IMR-90 (cell line): ENCODE data around the gene SGMS1. TPM values are rescaled to one million over a fixed set of nuclear protein-coding genes. Genes with fewer than 3 reads are reported as not detected.

Source experiments
- ATAC-seq: fragments of 200-7000 bp; cut with Tn5 transposase; 2 replicates; pipeline ENCODE4 v1.9.1; 2020; ENCODE audit warnings: low read depth, mild to moderate bottlenecking, moderate library complexity
- BruUV-seq: library from RNA; stranded (reverse); fragments of 400-500 nt; replicated peaks from 2 replicates; lab custom pipeline; 2021; lab: Mats Ljungman, UMichigan
- CTCF ChIA-PET: fragments of 300-600 bp; formaldehyde crosslinking; extraction: SDS; loops from one replicate; lab custom pipeline; 2021; ENCODE audit warnings: antibody characterized with exemption; lab: Yijun Ruan, JAX
- POLR2A ChIA-PET: fragments of 300-600 bp; sonication (Branson Sonifier 250); formaldehyde crosslinking; loops from one replicate; lab custom pipeline; 2022; ENCODE audit warnings: antibody characterized with exemption; ENCODE audit not compliant: unreplicated experiment; lab: Charles Lee
- DNase-seq: peaks from one replicate; pipeline ENCODE4 v3.0.0; 2013
- H2AFZ ChIP-seq: replicated peaks from 2 replicates; pipeline ENCODE3; 2013; ENCODE audit warnings: low read length, mild to moderate bottlenecking; ENCODE audit not compliant: poor library complexity
- H2AK5ac ChIP-seq: 2 replicates; pipeline ENCODE4 v1.6.1; 2013; ENCODE audit warnings: low read depth, low read length, inconsistent platforms
- H2AK9ac ChIP-seq: replicated peaks from 2 replicates; pipeline ENCODE3; 2013; ENCODE audit warnings: mild to moderate bottlenecking, low read depth, low read length, moderate library complexity; ENCODE audit not compliant: poor library complexity
- H2BK120ac ChIP-seq: 2 replicates; pipeline ENCODE4 v1.6.1; 2013; ENCODE audit warnings: low read depth, low read length, inconsistent platforms
- H2BK15ac ChIP-seq: 3 replicates; pipeline ENCODE4 v1.6.1; 2013; ENCODE audit warnings: low read depth, low read length, inconsistent platforms
- H2BK20ac ChIP-seq: 2 replicates; pipeline ENCODE4 v1.6.1; 2013; ENCODE audit warnings: low read depth, mild to moderate bottlenecking, inconsistent platforms, low read length, moderate library complexity
- H2BK5ac ChIP-seq: 2 replicates; pipeline ENCODE4 v1.6.1; 2013; ENCODE audit warnings: mild to moderate bottlenecking, low read depth, low read length, inconsistent platforms; ENCODE audit not compliant: poor library complexity, severe bottlenecking
- H3K14ac ChIP-seq: replicated peaks from 2 replicates; pipeline ENCODE4 v1.6.1; 2013; ENCODE audit warnings: low read depth, low read length, inconsistent platforms
- H3K18ac ChIP-seq: 2 replicates; pipeline ENCODE4 v1.6.1; 2013; ENCODE audit warnings: low read depth, low read length, control low read depth
- H3K23ac ChIP-seq: 2 replicates; pipeline ENCODE4 v1.6.1; 2013; ENCODE audit warnings: low read depth, low read length, inconsistent platforms
- H3K27ac ChIP-seq: 2 replicates; pipeline ENCODE4 v1.5.1; 2013; ENCODE audit warnings: mild to moderate bottlenecking, control low read depth, low read length; ENCODE audit not compliant: insufficient read depth
- H3K27me3 ChIP-seq: 2 replicates; pipeline ENCODE4 v1.6.1; 2013; ENCODE audit warnings: low read length; ENCODE audit not compliant: control insufficient read depth, insufficient read depth
- H3K36me3 ChIP-seq: 2 replicates; pipeline ENCODE4 v1.6.1; 2013; ENCODE audit warnings: low read length, mixed read lengths; ENCODE audit not compliant: control insufficient read depth, insufficient read depth
- H3K4ac ChIP-seq: 2 replicates; pipeline ENCODE4 v1.6.1; 2013; ENCODE audit warnings: low read depth, low read length, inconsistent platforms
- H3K4me1 ChIP-seq: 2 replicates; pipeline ENCODE4 v1.6.1; 2013; ENCODE audit warnings: low read length, mixed read lengths; ENCODE audit not compliant: control insufficient read depth, insufficient read depth
- H3K4me2 ChIP-seq: 2 replicates; pipeline ENCODE4 v1.6.1; 2013; ENCODE audit warnings: low read depth, mild to moderate bottlenecking, control low read depth, low read length, moderate library complexity
- H3K4me3 ChIP-seq: 2 replicates; pipeline ENCODE4 v1.5.1; 2013; ENCODE audit warnings: low read depth, mild to moderate bottlenecking, control low read depth, low read length, moderate library complexity; ENCODE audit not compliant: insufficient read depth
- H3K56ac ChIP-seq: 2 replicates; pipeline ENCODE4 v1.6.1; 2013; ENCODE audit warnings: low read length, inconsistent platforms; ENCODE audit not compliant: insufficient read depth; ENCODE audit errors: extremely low read depth
- H3K79me1 ChIP-seq, 2 experiments: 2 replicates each; pipeline ENCODE4 v1.6.1; 2013; ENCODE audit warnings: low read length in 2 of 2, inconsistent platforms in 1 of 2, low read depth in 1 of 2
- H3K9ac ChIP-seq: 2 replicates; pipeline ENCODE4 v1.6.1; 2013; ENCODE audit warnings: low read depth, low read length, control low read depth
- H3K9me1 ChIP-seq: 2 replicates; pipeline ENCODE4 v1.6.1; 2013; ENCODE audit warnings: low read length, inconsistent platforms; ENCODE audit not compliant: insufficient read depth
- H3K9me3 ChIP-seq: 2 replicates; pipeline ENCODE4 v1.6.1; 2013; ENCODE audit warnings: low read length; ENCODE audit not compliant: control insufficient read depth, insufficient read depth
- H4K20me1 ChIP-seq: 2 replicates; pipeline ENCODE4 v1.6.1; 2013; ENCODE audit warnings: low read length, inconsistent platforms; ENCODE audit not compliant: insufficient read depth
- H4K5ac ChIP-seq: 2 replicates; pipeline ENCODE4 v1.6.1; 2013; ENCODE audit warnings: mild to moderate bottlenecking, low read depth, low read length, control low read depth
- H4K8ac ChIP-seq, 2 experiments: 2 replicates each; pipeline ENCODE4 v1.6.1; 2013; ENCODE audit warnings: low read depth in 2 of 2, low read length in 2 of 2, control low read depth in 1 of 2, inconsistent platforms in 1 of 2
- H4K91ac ChIP-seq: 2 replicates; pipeline ENCODE4 v1.6.1; 2013; ENCODE audit warnings: low read depth, low read length, inconsistent platforms; ENCODE audit not compliant: insufficient read depth
- BHLHE40 ChIP-seq: fragments of 150-350 bp; IDR thresholded peaks from 2 replicates; pipeline ENCODE4 v1.6.1; 2016; ENCODE audit warnings: mild to moderate bottlenecking, low read depth, low read length
- CEBPB ChIP-seq: IDR thresholded peaks from 2 replicates; pipeline ENCODE4 v1.6.1; 2012; ENCODE audit warnings: low read depth, low read length, improper control_type of control experiment
- CHD1 ChIP-seq: IDR thresholded peaks from 2 replicates; pipeline ENCODE4 v1.6.1; 2012; ENCODE audit warnings: low read depth, low read length, improper control_type of control experiment
- FOS ChIP-seq: fragments of 150-350 bp; IDR thresholded peaks from 2 replicates; pipeline ENCODE4 v1.6.1; 2016; ENCODE audit warnings: low read depth, low read length
- MAFK ChIP-seq: IDR thresholded peaks from 2 replicates; pipeline ENCODE4 v1.6.1; 2012; ENCODE audit warnings: low read depth, low read length, improper control_type of control experiment
- MAZ ChIP-seq: IDR thresholded peaks from 2 replicates; pipeline ENCODE4 v1.6.1; 2012; ENCODE audit warnings: low read depth, mild to moderate bottlenecking, low read length, improper control_type of control experiment, moderate library complexity, borderline replicate concordance
- MXI1 ChIP-seq: IDR thresholded peaks from 2 replicates; pipeline ENCODE4 v1.6.1; 2012; ENCODE audit warnings: low read depth, mild to moderate bottlenecking, low read length, moderate library complexity, borderline replicate concordance
- NFE2L2 ChIP-seq: fragments of 150-350 bp; IDR thresholded peaks from 2 replicates; pipeline ENCODE4 v1.6.1; 2016; ENCODE audit warnings: low read depth, mild to moderate bottlenecking, low read length
- POLR2A ChIP-seq: IDR thresholded peaks from 2 replicates; pipeline ENCODE4 v1.6.1; 2012; ENCODE audit warnings: mild to moderate bottlenecking, low read depth, low read length
- RAD21 ChIP-seq: IDR thresholded peaks from 2 replicates; pipeline ENCODE4 v1.6.1; 2012; ENCODE audit warnings: low read length, improper control_type of control experiment
- RCOR1 ChIP-seq: IDR thresholded peaks from 2 replicates; pipeline ENCODE4 v1.6.1; 2012; ENCODE audit warnings: mild to moderate bottlenecking, low read length, improper control_type of control experiment; ENCODE audit not compliant: insufficient replicate concordance
- RFX5 ChIP-seq: IDR thresholded peaks from 2 replicates; pipeline ENCODE4 v1.8.0; 2012; ENCODE audit warnings: low read depth, mild to moderate bottlenecking, low read length, moderate library complexity
- SMC3 ChIP-seq: fragments of 150-350 bp; IDR thresholded peaks from 2 replicates; pipeline ENCODE4 v1.6.1; 2016; ENCODE audit warnings: low read depth, mild to moderate bottlenecking, antibody characterized with exemption, low read length, moderate library complexity
- WGBS, 2 experiments: methylation state at CpG; one replicate each; pipeline versions ENCODE4 v1.1.5 to v1.1.7; 2013; ENCODE audit warnings: missing lambda C conversion rate in 2 of 2; ENCODE audit not compliant: insufficient read length in 1 of 2; ENCODE audit errors: extremely low coverage in 2 of 2; 5-methylcytosine and 5-hydroxymethylcytosine counted together
- dilution Hi-C: fragments of 300-500 bp; cut with HindIII; formaldehyde crosslinking; loops from one replicate; pipeline ENCODE4 v1.14.3; 2018; ENCODE audit warnings: low sequenced_read_pairs; ENCODE audit not compliant: unreplicated experiment
- in situ Hi-C: fragments of 300-500 bp; cut with MboI; formaldehyde crosslinking; loops from 3 replicates; pipeline ENCODE4 v1.14.3; 2019; ENCODE audit warnings: low sequenced_read_pairs, inconsistent platforms, mixed read lengths
- intact Hi-C: fragments of 100-400 bp; cut with micrococcal nuclease; formaldehyde crosslinking; loops from 2 replicates; pipeline ENCODE4 v1.10.0; 2022
- polyA plus RNA-seq, 3 experiments: library from polyadenylated mRNA; depleted of rRNA; stranded (reverse); fragments of >200 nt; gene quantifications; 2 replicates each; pipeline ENCODE4 v1.2.3, GENCODE V29; 2012; ENCODE audit warnings: low replicate concordance in 1 of 3
- total RNA-seq: library from RNA; depleted of rRNA; stranded (reverse); fragments of >200 nt; gene quantifications from 2 replicates; pipeline ENCODE4 v1.2.3, GENCODE V29; 2012
- TF ChIP-seq, protein P1 (sequence below): conservative IDR thresholded peaks from 2 replicates; pipeline ENCODE4 v1.5.1; 2012; ENCODE audit warnings: mild to moderate bottlenecking, low read depth, low read length, improper control_type of control experiment
- TF ChIP-seq, protein P2 (sequence below): fragments of 150-350 bp; IDR thresholded peaks from 2 replicates; pipeline ENCODE4 v1.6.1; 2016; ENCODE audit warnings: low read depth, mild to moderate bottlenecking, low read length, moderate library complexity, borderline replicate concordance

SGMS1 gene
- total and polyA plus RNA-seq, 2 of the 4 experiments (the other 2 are of a cell fraction), result 9.8 to 30.8 TPM

GRCh38 chr10:50480054-50481007 is 143.4 kb downstream of the SGMS1 start:
- no peak overlapping the region for H4K8ac ChIP-seq
- no peaks in the 10 kb centered on the region; the same call in 1 of the 2 replicates for H3K9me3 ChIP-seq
- no TSS peak for BruUV-seq
- no peak overlapping the region for H2BK20ac ChIP-seq
- dilution Hi-C loops, result no loop called here
- no peak overlapping the region for H3K4me3 ChIP-seq
- in situ Hi-C loops, result no loop called here
- DNase-seq, result no peak
- no peak overlapping the region for H2BK120ac ChIP-seq
- H2BK15ac ChIP-seq, result no peak overlapping the region
- no peak overlapping the region for H3K23ac ChIP-seq
- WGBS, 2 experiments, result 97% methylated on average over 4 of the region's 9 CpGs; no CpG with 5 or more reads in 1 of the 2 experiments
- H3K4me2 ChIP-seq, result no peak overlapping the region
- ATAC-seq, result no peak
- no peak overlapping the region for H3K27ac ChIP-seq
- H3K56ac ChIP-seq, result no peak overlapping the region
- no peak overlapping the region for H2AK9ac ChIP-seq
- no peak overlapping the region for H2AFZ ChIP-seq
- H4K20me1 ChIP-seq, result no peaks in the 10 kb centered on the region; the same call in none of the 2 replicates
- H3K18ac ChIP-seq, result no peak overlapping the region
- CTCF ChIA-PET, result no interaction called here
- H4K91ac ChIP-seq, result no peak overlapping the region
- intact Hi-C loops, result no loop called here
- no peak overlapping the region for H2BK5ac ChIP-seq
- no peaks in the 10 kb centered on the region for H3K9me1 ChIP-seq
- H3K4me1 ChIP-seq, result no peaks in the 10 kb centered on the region
- POLR2A ChIA-PET, result no interaction called here
- H4K5ac ChIP-seq, result no peak overlapping the region
- no peak overlapping the region for H2AK5ac ChIP-seq
- no peaks in the 10 kb centered on the region for H3K27me3 ChIP-seq
- peaks cover 2 to 8% of the 10 kb centered on the region in 2 experiments; a peak in 1 of 4 replicates for H3K79me1 ChIP-seq
- H3K36me3 ChIP-seq, result no peaks in the 10 kb centered on the region; the same call in 1 of the 2 replicates
- H3K4ac ChIP-seq, result no peak overlapping the region
- no peak overlapping the region for H3K9ac ChIP-seq
- H3K14ac ChIP-seq, result no peak overlapping the region
- TF ChIP-seq POLR2A (no peak), SMC3 (no peak), MAZ (no peak), RFX5 (no peak), MXI1 (no peak), RCOR1 (no peak), CEBPB (no peak), NFE2L2 (no peak), BHLHE40 (no peak), FOS (no peak), MAFK (no peak), CHD1 (no peak), RAD21 (no peak)
- TF ChIP-seq, protein P1, sequence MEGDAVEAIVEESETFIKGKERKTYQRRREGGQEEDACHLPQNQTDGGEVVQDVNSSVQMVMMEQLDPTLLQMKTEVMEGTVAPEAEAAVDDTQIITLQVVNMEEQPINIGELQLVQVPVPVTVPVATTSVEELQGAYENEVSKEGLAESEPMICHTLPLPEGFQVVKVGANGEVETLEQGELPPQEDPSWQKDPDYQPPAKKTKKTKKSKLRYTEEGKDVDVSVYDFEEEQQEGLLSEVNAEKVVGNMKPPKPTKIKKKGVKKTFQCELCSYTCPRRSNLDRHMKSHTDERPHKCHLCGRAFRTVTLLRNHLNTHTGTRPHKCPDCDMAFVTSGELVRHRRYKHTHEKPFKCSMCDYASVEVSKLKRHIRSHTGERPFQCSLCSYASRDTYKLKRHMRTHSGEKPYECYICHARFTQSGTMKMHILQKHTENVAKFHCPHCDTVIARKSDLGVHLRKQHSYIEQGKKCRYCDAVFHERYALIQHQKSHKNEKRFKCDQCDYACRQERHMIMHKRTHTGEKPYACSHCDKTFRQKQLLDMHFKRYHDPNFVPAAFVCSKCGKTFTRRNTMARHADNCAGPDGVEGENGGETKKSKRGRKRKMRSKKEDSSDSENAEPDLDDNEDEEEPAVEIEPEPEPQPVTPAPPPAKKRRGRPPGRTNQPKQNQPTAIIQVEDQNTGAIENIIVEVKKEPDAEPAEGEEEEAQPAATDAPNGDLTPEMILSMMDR, result no peak
- TF ChIP-seq, protein P2, sequence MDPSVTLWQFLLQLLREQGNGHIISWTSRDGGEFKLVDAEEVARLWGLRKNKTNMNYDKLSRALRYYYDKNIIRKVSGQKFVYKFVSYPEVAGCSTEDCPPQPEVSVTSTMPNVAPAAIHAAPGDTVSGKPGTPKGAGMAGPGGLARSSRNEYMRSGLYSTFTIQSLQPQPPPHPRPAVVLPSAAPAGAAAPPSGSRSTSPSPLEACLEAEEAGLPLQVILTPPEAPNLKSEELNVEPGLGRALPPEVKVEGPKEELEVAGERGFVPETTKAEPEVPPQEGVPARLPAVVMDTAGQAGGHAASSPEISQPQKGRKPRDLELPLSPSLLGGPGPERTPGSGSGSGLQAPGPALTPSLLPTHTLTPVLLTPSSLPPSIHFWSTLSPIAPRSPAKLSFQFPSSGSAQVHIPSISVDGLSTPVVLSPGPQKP, result no peak
